A673 (cell line): ENCODE data around the gene NAV2.

Source experiments
- EZH2 ChIP-seq: fragments of 200-600 bp; sonication (generic); IDR thresholded peaks from 2 replicates; pipeline ENCODE4 v1.6.1; 2017; ENCODE audit warnings: borderline replicate concordance, low read depth, mild to moderate bottlenecking, mixed read lengths, antibody characterized with exemption, low read length; ENCODE audit not compliant: poor library complexity, severe bottlenecking
- TF ChIP-seq, protein P1 (sequence below): fragments of 300-800, 200-600 bp; sonication (generic); conservative IDR thresholded peaks from 2 replicates; pipeline ENCODE4 v1.5.1; 2017; ENCODE audit warnings: low read depth, mild to moderate bottlenecking, antibody characterized with exemption, low read length, moderate library complexity, mixed read lengths

- TF ChIP-seq, protein P1, sequence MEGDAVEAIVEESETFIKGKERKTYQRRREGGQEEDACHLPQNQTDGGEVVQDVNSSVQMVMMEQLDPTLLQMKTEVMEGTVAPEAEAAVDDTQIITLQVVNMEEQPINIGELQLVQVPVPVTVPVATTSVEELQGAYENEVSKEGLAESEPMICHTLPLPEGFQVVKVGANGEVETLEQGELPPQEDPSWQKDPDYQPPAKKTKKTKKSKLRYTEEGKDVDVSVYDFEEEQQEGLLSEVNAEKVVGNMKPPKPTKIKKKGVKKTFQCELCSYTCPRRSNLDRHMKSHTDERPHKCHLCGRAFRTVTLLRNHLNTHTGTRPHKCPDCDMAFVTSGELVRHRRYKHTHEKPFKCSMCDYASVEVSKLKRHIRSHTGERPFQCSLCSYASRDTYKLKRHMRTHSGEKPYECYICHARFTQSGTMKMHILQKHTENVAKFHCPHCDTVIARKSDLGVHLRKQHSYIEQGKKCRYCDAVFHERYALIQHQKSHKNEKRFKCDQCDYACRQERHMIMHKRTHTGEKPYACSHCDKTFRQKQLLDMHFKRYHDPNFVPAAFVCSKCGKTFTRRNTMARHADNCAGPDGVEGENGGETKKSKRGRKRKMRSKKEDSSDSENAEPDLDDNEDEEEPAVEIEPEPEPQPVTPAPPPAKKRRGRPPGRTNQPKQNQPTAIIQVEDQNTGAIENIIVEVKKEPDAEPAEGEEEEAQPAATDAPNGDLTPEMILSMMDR = no peak
- no peak for TF ChIP-seq EZH2
These were observed 441.7 kb downstream of the NAV2 start for GRCh38 chr11:20154381-20154780.
